ENCODE data around the gene TMEM8B.

TMEM8B gene, protein sequence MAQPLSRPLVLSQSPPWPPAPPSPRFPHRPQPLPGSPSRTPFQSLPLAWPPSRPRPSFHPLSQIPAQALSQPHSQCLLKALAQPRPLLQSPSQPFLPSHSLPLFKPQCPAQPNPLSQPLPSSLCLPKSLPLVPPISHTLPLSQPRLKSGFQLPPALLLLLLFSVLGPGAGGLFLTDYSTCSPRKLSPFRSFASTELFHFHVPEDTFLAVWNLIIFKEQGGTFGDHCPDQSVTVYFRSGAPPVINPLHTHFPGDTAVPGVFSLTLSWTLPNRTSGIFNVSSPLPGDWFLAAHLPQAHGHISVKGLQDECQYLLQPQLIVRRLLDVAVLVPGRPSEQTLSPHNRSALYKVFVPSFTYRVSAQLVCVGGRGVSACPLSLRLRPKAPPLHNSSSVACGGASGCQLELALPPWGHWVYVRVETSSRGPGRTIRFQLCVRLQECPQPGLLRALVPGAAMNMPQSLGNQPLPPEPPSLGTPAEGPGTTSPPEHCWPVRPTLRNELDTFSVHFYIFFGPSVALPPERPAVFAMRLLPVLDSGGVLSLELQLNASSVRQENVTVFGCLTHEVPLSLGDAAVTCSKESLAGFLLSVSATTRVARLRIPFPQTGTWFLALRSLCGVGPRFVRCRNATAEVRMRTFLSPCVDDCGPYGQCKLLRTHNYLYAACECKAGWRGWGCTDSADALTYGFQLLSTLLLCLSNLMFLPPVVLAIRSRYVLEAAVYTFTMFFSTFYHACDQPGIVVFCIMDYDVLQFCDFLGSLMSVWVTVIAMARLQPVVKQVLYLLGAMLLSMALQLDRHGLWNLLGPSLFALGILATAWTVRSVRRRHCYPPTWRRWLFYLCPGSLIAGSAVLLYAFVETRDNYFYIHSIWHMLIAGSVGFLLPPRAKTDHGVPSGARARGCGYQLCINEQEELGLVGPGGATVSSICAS

DNA sequence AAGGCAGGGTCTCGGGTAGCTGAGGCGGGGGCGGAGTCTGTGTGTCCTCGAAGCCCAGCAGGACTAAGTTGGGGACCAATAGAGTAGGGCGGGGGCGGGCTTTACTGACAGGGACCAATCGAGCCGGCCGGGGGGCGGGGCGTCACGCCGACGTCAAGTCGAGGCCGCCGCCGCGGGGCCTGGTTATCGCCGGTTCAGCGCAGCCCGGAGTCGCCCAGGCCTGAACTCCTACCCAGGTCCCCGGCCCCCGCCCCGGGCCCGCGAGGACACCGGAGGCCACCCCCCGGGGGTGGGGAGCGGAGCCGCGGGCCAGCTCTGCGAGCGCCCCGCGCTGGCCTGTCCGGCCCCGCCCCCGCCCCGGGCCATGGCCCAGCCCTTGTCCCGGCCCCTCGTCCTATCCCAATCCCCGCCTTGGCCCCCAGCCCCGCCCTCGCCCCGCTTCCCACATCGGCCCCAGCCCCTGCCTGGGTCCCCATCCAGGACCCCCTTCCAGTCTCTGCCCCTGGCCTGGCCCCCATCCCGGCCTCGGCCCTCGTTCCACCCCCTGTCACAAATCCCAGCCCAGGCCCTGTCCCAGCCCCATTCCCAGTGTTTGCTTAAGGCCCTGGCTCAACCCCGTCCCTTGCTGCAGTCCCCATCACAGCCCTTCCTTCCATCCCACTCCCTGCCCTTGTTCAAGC lies at the start of gene TMEM8B:
Gene TMEM8B, plus strand, starts transcription at position 145 of the 680 bp plus-strand sequence. Its CDS starts 220 bp downstream, at position 365.
- DNase-seq (ENCODE audit: low spot score): peak; percentile 97
- TF ChIP-seq, protein P1, sequence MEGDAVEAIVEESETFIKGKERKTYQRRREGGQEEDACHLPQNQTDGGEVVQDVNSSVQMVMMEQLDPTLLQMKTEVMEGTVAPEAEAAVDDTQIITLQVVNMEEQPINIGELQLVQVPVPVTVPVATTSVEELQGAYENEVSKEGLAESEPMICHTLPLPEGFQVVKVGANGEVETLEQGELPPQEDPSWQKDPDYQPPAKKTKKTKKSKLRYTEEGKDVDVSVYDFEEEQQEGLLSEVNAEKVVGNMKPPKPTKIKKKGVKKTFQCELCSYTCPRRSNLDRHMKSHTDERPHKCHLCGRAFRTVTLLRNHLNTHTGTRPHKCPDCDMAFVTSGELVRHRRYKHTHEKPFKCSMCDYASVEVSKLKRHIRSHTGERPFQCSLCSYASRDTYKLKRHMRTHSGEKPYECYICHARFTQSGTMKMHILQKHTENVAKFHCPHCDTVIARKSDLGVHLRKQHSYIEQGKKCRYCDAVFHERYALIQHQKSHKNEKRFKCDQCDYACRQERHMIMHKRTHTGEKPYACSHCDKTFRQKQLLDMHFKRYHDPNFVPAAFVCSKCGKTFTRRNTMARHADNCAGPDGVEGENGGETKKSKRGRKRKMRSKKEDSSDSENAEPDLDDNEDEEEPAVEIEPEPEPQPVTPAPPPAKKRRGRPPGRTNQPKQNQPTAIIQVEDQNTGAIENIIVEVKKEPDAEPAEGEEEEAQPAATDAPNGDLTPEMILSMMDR (IDR thresholded peaks at IDR 0.05): no peak
- Histone ChIP-seq H3K4me3 (peak within 1 kb of the TSS; percentile 100), H3K27ac (peak within 1 kb of the TSS; percentile 96 to 100)

DNA sequence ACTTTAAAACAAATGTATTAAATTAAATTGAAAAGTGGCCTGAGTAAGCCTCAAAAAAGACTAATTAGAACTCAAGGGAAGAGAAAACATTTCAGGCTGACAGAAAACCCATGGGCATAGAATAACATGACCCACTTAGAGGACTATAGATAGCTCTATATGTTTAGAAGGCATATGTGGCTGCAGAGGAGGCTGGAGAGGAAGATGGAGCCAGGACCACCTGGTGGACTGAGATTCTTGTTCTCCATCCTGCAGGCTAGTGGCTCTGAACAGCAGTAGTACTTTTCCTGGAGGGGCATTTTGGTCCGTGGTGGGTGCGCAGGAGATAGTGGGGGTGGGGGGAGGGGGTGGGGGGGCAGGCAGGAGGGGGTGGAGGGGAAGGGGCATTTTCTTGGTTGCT lies 48.0 kb upstream of the TMEM8B start:
- TF ChIP-seq, protein P1 (IDR thresholded peaks at IDR 0.05): no peak

DNA sequence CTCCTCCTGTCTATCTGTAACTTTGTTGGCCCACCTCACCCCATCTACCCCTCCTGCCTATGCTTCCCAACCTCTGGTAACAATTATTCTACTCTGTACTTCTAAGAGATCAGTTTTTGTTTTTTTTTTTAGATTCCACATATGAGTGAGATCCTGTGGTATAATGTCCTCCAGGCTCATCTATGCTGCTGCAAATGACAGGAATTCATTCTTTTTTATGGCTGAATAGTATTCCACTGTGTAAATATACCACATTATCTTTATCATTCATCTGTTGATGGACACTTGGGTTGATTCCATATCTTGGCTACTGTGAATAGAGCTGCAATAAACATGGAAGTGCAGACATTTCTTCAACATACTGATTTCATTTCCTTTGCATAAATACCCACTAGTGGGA lies 45.6 kb upstream of the TMEM8B start:
- TF ChIP-seq, protein P1 (IDR thresholded peaks at IDR 0.05): no peak
- DNase-seq (ENCODE audit: low spot score): no peak
- no peak overlapping the region for H3K4me3 ChIP-seq
- no peak overlapping the region for H3K27ac ChIP-seq

More for the DNA sequence above, 48.0 kb upstream of the TMEM8B start:
- no peak overlapping the region for H3K4me3 ChIP-seq
- H3K27ac ChIP-seq: no peak overlapping the region
- no peak for DNase-seq (ENCODE audit: low spot score)

DNA sequence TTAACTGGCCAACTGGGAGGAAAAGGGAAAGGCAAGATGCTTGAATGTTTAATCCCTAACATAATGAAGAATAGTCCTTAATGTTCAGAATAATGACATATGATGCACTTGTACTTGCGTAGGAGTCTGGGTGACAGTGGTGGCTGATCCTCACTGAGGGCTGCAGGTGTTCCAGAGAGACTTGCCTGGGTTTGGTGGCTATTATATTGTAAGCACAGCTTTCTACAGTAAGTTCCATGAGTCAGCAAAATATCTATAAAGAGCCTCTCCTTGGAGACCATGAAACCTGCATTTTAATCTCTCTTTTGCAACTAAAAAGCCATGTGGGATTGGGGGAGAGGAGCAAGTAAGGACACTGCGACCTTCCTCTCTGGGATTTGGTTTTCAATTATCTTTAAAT lies 39.5 kb upstream of the TMEM8B start:
- Histone ChIP-seq H3K27ac (no peak overlapping the region), H3K4me3 (no peak overlapping the region)
- DNase-seq (ENCODE audit: low spot score): no peak
- TF ChIP-seq, protein P1 (IDR thresholded peaks at IDR 0.05): no peak

DNA sequence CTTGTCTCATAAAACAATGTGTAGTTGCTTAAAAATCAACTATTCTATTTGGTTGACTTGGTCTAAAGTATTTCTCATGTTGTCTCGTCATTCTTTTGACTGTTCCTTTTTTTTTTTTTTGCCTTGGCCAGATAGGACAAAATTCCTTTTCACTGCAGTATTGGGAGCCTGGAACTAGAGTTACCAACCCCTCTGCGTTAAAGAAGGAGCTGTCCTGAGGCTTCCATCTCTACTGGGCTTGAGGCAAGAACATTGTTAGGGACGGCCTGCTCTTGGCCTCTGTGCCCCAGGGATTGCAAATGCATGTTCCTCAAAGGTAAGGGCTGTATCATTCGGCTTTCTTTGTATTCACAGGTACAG lies 39.0 kb upstream of the TMEM8B start:
- TF ChIP-seq, protein P1 (IDR thresholded peaks at IDR 0.05): no peak
- H3K27ac ChIP-seq: no peak overlapping the region
- no peak for DNase-seq (ENCODE audit: low spot score)
- no peak overlapping the region for H3K4me3 ChIP-seq

DNA sequence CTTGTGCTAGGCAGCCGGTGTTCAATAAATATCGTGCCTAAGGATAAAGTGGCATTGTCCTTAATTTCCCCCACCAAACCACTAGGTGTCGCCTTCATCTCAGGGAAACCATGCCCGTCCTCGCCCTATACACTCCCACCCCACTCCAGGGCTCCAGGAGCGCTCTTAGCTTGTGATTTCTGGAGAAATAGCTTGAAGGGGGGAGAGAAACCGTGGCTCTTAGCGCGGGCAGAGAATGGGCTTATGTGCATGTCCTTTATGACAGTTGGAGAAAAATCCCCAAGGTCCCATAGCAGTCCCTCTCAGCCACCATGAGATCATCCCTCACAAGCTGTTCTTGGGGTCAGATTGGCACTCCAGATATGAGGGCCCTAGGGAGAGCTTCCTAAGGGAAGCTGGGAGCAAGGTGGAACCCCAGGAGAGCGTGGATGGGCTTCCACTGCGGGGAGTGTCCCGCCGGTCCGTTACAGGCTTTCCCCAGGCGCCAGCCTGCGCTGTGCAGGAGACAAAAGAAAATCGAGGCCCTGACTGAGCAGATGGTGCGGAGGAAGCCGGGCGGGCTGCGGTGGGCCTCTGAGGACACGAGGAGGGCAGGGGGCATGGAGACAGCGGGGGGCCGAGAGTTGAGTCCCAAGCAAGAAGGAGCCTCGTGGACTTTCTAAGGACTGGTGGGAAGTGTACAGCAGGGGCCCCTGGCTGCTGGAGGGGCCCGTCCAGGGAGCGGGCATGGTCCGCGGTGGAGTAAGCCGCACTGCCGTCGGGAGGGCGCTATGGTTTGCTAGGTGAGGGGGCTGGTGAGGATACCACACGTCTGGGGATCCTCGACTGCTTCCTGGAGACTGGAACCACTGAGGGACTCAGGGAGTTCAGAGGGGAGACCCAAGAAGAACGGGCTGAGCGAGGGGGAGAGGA lies 38.4 kb upstream of the TMEM8B start:
- no peak for DNase-seq (ENCODE audit: low spot score)
- TF ChIP-seq, protein P1 (IDR thresholded peaks at IDR 0.05): peak; percentile 84
- peak overlapping the region; percentile 93 for H3K4me3 ChIP-seq
- peak overlapping the region; percentile 77 to 92 for H3K27ac ChIP-seq
